A673 (cell line): ENCODE data around the gene LRP1B.

Experiments
- CTCF ChIP-seq: fragments of 300-800, 200-600 bp; sonication (generic); conservative IDR thresholded peaks from 2 replicates; pipeline ENCODE4 v1.5.1; 2017; ENCODE audit warnings: low read depth, mild to moderate bottlenecking, antibody characterized with exemption, low read length, moderate library complexity, mixed read lengths
- EZH2 ChIP-seq: fragments of 200-600 bp; sonication (generic); IDR thresholded peaks from 2 replicates; pipeline ENCODE4 v1.6.1; 2017; ENCODE audit warnings: borderline replicate concordance, low read depth, mild to moderate bottlenecking, mixed read lengths, antibody characterized with exemption, low read length; ENCODE audit not compliant: poor library complexity, severe bottlenecking

DNA sequence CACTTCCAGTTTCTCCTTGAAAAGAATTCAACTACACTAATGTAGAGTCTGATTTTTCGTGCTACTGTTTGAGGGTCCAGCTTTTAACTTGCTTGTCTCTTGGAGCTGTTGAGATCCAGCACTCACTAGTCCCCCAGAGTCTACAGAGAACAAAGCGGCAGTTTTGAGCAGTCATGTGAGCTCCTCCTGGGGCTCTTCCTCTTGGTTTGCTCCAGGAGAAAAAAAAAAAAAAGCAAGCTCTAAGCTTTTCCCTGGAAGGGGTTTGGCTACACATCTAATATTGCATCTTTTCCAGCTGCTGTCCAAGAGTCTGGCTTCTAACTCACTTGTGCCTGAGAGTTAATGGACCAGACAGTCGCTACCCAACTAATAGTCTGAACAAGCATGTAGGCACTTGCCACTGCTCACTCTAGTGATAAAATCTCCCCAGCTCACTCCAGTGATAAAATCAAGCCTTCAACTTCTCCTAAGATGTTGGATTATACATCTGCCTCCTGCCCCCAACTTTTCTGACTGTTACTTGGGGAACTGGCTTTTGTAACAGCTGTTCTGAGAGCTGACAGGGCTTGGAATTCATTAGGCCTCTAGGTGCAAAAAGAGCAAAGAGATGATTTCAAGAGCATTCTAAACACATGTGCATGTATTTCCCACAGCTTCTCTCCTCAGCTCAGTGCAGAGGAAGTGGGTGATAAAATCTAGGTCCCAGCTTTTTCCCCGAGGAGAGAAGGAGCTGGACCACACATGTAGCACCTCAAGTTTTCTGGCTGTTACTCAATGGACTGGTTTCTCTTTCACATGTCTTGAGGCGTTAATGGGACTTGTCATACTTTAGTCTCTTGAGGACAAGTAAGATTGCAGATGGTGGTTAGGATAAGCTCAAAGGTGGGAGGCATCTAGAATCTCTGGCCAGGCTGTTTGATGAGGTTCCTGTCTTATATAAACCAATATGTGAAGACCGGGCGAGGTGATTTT, 750.5 kb downstream of the LRP1B start:
- TF ChIP-seq CTCF: no peak
- no peak for TF ChIP-seq EZH2
